Medulla oblongata (tissue), 1 donor: ENCODE results near the gene ACTR5.
A peak's percentile ranks its signal among the peaks of the same experiment; 100 is the strongest.

ENCODE experiments used
- DNase-seq: peaks from one replicate; pipeline ENCODE4 v3.0.0-alpha.2; 2015; ENCODE audit errors: extremely low spot score

The ACTR5 gene

DNA sequence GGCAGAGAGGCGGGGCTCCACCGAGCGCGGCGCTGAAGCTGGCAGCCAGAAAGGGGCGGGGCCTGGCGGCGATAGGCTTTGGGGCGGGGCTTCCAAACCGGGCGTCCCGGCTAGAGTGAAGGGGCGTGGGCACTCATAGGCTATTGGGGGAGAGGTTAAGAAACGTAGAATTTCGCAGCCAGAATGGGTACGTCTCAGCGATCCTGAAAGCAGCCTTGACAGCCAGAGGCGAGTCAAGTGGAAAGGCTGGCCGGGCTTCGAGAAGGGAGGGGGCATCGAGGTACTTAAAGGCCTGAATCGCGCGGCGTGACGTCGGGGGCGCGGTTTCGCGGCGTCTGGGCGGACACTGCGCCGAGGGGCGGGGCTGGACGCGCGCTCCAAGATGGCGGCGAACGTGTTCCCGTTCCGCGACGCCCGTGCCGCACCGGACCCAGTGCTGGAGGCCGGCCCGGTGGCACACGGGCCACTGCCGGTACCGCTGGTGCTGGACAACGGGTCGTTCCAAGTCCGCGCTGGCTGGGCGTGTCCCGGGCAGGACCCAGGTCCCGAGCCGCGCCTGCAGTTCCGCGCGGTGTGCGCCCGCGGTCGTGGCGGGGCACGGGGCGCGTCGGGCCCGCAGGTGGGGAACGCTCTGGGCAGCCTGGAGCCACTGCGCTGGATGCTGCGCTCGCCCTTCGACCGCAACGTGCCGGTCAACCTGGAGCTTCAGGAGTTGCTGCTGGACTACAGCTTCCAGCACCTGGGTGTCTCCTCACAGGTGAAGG is at the start of gene ACTR5:
ACTR5 (plus strand) TSS at position 364 of the 764 bp plus-strand sequence; CDS start at position 383, 19 bp downstream.
- peak; percentile 91 for DNase-seq

DNA sequence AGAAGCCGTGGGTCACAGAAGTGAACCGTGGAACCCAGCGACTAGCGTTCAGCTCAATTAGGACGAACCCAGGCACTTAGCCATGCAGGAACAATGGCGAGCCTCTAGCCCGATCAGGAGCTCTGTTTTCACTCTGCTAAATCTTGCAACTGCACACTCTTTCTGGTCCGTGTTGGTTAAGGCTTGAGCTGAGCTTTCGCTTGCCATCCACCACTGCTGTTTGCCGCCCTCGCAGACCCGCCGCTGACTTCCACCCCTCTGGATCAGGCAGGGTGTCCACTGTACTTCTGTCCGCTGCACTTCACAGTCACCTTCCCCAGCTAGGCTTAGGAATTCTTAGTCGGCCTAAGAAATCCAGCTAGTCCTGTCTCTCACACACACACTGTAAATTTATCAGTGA is 49.7 kb upstream of the ACTR5 start:
- no peak for DNase-seq

DNA sequence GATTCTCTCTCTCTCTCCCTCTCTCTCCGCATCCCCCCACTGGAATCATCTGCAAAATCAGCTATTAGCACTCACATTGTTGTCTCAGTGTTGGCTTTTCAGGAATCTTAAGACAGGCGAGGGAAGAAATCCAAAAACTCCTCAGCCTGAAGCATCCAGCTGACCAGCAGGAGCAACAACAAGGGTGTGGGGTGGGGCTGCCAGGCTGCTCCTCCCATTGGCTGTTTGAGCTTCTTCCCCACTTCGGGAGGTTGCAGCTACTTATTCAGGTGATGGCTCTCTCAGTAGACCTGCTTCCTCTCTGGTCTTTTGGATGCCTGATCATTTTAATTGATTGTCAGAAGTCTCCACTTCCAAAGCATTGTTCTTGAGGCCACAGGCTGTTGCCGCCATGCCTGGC is 48.1 kb upstream of the ACTR5 start:
- DNase-seq = no peak

DNA sequence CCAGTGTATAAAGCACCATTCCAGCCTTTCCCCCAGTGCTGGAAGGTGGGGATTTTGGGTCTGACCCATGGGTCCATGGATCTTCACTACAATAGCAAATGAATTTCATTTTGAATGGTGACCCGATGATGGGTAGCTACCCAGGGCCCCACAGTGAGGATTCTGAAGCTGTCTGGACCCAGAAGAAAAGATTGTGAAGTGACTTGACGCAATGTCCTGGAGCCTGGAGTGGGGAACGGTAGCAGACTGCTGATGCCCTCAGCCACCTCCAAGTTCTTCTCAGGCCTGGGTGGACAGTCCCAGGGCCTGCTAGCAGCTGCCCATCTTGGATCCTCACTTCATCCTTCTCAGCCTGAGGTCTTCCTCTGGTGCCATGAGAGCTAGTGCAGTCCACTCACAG is 47.3 kb upstream of the ACTR5 start:
- DNase-seq = no peak

DNA sequence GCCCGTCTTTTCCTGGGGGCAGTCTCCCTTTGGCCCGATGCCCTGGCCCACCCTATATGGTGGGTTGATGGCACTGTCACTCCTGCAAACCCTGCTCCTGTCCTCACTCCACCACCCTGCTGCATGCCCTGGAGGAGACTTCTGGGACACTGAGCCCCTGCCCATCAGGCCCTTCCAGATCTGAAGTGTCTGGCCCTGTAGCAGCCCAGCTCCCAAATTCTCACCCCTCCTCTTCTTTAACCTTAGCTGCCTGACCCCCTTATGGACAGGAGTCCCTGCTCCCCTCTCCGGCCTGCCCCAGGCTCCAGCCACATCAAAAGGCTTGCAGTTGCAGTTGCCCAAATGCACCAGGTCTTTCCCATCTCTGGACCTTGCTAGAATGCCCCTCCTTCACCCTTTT is 44.7 kb upstream of the ACTR5 start:
- no peak for DNase-seq

DNA sequence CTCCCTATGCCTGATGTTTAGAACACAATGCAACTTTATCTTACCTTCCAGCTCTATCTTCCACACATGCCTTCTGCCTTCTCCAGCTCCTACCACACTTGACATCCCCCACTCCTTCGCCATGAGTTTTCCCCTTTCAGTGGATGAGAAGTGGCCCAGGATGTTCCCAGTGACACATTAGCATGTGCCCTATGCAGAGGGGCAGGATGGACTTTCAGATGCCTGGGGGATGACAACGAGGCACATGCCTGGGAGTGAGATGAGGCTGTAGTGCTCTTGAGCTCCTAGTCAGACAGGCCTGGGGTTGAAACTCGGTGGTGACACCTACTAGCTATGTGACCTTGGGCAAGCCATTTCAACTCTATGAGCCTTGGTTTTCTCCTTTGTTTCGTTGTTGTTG is 44.1 kb upstream of the ACTR5 start:
- DNase-seq = no peak

DNA sequence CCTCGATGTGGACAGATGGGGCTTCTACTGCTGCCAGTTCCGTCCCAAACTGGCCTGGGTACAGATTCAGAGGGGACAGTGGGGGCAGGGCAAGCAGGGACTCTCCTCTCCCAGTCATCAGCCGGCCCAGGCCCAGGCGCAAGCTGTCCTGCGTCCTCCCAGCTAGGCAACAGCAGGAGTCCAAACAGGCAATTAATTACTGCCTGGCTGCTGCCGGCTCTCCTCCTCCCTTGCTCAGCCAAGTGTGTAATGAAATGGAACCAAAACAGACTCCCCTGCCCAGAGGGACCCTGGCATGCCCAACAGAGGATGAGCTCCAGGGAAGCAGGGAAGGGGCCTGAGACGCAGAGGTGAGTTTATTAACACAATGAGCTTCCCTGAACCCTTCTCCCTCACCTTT is 41.8 kb upstream of the ACTR5 start:
- DNase-seq = peak; percentile 27

DNA sequence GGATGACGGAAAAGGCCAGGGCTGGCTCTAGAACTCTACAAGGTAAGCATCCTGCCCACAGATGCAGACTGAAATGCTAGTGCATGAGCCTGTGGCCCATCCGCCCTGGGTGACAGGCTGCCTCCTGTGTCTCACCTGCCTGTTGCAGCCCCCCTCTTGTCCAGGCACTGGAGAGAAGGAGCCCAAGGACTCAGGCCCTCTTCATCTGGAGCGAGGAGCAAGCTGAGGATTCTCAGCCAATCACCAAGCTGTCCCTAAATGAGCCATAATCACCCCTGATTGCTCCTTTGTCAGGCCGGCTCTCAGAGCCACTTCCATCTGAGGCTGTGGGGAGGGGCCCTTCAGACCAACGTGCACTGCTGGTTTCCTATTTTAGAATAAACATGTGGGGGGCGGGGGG is 34.0 kb upstream of the ACTR5 start:
- DNase-seq = no peak

DNA sequence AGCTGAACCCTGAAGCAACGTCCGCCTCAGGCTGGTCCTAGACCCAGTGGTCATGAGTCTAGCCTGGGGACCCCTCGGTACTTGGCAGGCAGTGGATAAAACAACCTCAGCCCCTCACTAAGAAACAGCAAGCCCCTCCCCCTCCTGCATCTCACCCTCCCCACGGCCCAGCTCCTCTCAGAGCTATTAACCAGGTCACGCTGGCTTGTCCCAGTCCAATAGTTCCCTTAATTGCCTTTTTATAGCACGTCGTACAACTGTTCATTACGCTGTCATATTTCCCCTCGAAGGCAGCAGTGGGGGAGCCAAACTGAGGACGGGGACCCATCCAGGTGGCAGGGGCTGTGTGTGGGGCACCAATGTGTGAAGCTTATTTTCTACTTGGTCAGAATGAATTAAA is 32.6 kb upstream of the ACTR5 start:
- DNase-seq = no peak

DNA sequence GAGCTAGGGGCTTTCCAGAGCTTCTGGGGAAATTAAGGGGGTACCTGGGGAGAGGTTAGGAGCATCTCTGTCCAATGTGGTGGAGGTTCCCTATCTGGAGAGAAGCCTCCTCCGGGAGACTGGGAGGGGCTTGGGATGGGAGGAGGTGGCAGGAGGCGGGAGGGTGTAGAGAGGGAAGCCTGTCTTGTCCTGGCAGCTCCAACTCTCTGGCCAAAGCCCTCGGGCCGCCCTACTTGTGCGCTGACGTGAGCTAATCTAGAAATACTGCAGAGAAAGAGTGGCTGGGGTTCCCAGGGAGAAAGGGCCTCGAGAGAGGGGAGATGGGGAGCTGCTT is 25.6 kb upstream of the ACTR5 start:
- no peak for DNase-seq

DNA sequence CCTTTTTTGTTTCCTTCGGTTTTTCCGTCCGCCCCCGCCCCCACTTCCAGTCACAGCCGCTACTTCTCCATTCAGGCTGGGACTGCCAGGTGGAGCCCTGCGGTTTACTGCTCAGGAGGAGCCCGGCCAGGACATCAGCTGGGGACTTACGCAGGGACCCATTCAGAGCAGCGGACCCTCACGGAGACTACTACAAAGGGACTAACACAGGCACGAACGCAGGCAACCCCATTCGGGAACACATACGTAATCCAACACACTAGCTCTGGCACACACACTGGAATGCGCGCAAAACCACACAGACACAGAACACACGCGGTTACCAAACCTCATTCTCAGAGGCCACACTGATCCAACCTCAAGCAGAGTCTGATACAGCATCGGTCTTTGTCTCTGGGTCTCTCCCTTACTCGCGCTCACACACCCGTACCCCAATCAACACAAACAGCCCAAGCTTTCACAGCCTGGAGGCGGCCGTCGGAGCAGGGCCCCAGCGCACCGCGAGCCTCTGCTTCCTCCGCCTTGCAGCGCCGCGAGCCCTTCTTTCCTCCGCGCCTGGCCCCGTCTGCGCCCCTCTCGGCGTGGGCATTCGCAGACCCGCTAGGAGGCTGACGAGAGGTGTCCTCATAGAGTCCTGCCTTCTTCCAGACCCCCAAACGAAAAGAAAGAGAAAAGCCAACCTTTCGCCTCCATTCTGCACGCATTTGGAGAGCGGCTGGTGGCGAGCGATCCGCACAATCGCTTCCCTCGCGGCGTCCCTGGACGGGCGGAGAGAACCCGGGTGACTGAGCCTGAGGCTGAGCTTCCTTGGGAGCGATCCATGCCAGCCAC is 25.0 kb upstream of the ACTR5 start:
- DNase-seq = no peak

DNA sequence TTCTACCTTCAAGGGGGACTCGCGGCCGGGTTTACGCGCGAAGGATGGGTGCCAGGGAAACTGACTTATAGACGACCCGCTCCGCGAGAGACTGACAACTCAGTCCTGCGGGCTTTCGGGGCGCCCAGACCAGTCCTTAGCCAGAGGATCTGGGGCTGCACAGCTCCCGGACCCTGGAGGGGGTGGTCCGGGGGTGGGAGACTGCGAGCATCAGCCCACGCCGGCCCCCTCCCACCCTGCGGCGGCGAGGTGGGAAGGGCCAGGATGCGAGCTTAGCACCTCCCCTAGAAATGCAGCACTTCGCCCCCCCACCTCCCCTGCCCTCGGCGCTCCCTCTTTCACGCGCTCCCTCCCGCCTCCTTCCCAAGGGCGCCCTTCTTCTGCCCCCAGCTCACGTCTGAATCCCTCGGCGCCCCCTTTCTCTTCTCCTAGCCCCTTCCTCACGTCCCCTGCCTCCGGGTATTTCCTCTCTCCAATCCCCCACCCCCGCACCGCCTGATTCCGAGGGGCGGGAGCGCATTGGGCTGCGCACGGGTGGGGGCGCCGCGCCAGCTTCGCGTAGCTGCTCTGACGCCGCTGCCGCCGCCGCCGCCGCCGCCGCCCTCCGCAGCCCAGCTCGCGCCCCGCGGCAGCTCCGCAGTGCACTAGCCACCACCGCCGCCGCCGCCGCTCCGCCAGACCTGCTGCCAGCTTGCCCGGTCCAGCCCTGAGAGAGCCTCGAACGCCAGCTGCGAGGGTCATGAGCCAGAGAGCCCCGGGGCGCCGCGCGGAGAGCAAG is 24.2 kb upstream of the ACTR5 start, which contains the start of gene SLC32A1:
SLC32A1 (plus strand) TSS at position 639 of the 778 bp plus-strand sequence. CDS start 239 bp downstream, outside the sequence.
- DNase-seq = no peak

DNA sequence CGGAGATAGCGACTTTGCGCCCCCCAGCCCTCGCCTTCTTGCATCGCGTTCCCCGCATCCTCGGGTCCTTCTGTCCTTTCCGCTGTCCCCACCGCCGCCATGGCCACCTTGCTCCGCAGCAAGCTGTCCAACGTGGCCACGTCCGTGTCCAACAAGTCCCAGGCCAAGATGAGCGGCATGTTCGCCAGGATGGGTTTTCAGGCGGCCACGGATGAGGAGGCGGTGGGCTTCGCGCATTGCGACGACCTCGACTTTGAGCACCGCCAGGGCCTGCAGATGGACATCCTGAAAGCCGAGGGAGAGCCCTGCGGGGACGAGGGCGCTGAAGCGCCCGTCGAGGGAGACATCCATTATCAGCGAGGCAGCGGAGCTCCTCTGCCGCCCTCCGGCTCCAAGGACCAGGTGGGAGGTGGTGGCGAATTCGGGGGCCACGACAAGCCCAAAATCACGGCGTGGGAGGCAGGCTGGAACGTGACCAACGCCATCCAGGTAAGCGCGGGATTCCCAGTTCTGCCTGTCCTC is 23.6 kb upstream of the ACTR5 start:
- DNase-seq = no peak

DNA sequence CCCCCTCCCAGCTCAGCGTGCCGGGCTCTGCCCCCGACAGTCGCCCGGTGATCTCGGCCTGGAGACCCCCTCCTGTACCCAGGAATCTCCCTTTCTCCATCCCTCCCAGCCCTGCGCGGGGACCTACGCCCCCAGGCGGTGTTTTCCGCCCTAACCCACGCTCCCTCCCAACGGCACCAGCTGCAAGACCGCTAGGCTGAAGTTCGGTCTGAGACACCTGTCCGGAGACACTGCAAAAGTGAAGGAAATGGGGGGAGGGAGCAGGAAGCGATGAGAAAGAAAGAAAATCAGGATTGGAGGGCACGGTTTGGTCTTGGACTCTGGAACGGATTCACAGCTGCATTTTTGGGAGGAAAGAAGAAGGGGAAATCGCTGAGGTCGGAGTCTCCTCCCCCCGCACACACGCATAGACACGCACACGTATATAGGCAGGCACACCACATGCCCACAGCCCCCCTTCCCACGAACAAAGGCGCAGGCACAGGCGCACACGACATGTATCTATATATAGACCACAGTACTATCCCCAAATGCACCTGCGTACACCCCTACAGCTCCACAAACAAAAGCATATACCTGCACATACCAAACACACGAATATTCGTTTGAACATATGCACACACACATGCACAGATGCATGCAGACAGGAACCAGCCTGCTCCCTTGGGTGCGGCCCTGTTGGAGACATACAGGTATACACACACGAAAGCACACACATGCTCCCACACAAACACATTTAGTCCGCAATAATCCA is 22.9 kb upstream of the ACTR5 start:
- DNase-seq = no peak

DNA sequence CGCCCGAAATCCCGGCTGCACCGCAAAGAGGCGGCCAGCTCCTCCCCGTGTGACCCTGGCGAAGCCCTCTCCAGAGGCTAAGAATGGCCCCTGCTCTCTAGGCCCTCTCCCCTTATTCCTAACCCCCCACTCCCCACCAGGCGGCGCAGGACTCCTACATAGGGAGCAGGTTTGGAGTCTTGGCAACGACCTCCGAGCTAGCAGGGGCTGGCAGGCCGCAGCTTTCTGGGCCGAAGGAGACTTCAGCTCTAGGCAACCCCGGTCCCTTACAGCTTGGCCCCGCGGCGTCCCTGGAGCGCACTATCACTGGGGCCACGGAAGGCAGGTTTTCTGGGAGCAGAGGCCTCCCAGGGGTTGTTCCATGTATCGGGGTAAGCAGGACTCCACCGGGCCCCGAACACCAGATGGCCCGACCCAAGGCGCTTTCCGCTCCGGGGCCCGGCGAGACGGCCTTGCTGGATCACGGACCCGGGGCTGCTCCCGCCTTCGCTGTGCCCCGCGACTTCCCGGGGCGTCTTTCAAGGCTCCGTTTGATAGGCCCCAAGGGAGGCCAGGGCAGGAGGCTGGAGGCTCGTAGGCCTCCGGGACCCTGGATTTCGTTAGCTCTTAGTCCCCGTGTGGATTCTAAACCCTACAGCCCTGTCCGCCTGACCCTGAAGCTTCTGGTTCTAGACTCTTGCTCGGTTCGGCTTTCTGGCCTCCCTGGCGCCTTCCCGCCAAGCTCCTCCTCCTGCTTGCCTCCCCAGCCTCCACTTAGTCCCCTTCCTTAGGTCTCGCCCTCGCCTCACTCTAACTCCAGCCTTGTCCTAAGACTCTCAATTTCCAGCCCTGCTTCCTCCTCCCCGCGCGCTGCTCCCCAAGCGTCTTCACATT is 22.1 kb upstream of the ACTR5 start:
- no peak for DNase-seq

DNA sequence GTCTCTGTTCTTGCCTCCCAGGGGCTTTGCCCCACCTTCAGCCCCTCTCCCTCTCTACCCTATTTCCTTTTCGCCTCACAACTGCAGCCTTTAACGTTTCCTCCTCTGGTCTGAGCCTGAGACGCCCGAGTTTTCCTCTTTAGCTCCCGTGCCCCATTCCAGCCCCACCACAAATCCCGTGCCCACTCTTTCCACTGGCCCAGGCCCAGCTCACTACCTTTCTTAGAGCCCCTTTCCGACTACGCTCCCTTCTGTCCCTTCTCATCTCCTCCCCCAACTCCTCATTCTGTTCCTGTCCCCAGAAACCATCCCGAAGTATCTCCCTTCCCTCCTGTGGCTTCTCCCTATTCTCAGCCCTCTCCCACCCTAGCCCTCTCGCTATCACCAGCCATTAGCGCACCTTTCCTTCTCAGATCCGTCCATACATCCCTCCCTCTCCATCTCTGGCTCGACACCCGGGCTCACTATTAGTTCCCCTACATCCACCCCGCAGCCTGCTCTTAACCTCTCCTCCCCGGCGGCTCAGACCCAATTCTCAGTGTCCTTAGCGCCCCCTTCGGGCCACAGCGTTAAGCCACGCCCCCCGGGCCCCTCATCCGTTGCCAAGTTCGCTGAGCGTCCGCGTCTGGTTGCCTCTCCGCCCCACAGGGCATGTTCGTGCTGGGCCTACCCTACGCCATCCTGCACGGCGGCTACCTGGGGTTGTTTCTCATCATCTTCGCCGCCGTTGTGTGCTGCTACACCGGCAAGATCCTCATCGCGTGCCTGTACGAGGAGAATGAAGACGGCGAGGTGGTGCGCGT is 21.3 kb upstream of the ACTR5 start:
- peak; percentile 32 for DNase-seq

DNA sequence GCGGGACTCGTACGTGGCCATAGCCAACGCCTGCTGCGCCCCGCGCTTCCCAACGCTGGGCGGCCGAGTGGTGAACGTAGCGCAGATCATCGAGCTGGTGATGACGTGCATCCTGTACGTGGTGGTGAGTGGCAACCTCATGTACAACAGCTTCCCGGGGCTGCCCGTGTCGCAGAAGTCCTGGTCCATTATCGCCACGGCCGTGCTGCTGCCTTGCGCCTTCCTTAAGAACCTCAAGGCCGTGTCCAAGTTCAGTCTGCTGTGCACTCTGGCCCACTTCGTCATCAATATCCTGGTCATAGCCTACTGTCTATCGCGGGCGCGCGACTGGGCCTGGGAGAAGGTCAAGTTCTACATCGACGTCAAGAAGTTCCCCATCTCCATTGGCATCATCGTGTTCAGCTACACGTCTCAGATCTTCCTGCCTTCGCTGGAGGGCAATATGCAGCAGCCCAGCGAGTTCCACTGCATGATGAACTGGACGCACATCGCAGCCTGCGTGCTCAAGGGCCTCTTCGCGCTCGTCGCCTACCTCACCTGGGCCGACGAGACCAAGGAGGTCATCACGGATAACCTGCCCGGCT is 20.6 kb upstream of the ACTR5 start:
- DNase-seq = no peak

DNA sequence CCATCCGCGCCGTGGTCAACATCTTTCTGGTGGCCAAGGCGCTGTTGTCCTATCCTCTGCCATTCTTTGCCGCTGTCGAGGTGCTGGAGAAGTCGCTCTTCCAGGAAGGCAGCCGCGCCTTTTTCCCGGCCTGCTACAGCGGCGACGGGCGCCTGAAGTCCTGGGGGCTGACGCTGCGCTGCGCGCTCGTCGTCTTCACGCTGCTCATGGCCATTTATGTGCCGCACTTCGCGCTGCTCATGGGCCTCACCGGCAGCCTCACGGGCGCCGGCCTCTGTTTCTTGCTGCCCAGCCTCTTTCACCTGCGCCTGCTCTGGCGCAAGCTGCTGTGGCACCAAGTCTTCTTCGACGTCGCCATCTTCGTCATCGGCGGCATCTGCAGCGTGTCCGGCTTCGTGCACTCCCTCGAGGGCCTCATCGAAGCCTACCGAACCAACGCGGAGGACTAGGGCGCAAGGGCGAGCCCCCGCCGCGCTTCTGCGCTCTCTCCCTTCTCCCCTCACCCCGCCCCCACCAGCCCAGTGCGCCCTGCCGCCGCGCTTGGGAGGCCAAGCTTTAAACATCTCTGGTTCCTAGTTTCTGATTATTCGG is 20.0 kb upstream of the ACTR5 start:
- DNase-seq = no peak
